ENCODE measurements around the gene GSDMA.

The GSDMA gene

GRCh38 chr17:39953471-39953888, 9.3 kb upstream of the GSDMA start:
- H3K27ac ChIP-seq, result peak overlapping the region; percentile 57; the same call in 1 of the 2 replicates
- TF ChIP-seq CTCF (conservative IDR thresholded peaks at IDR 0.05), result no peak

- no peak for TF ChIP-seq CTCF (conservative IDR thresholded peaks at IDR 0.05)
- no peak overlapping the region for H3K27ac ChIP-seq
Measured at GRCh38 chr17:39954876-39955275, 7.9 kb upstream of the GSDMA start.

GRCh38 chr17:39955726-39956225, 7.0 kb upstream of the GSDMA start:
- no peak for TF ChIP-seq CTCF (conservative IDR thresholded peaks at IDR 0.05)
- no peak overlapping the region for H3K27ac ChIP-seq

GRCh38 chr17:39960524-39961041, 2.2 kb upstream of the GSDMA start:
- TF ChIP-seq CTCF (conservative IDR thresholded peaks at IDR 0.05), result no peak
- H3K27ac ChIP-seq, result peak overlapping the region; percentile 92

GRCh38 chr17:39963829-39964228, 1.0 kb downstream of the GSDMA start:
- no peak for TF ChIP-seq CTCF (conservative IDR thresholded peaks at IDR 0.05)

GRCh38 chr17:39965017-39965699, 2.4 kb downstream of the GSDMA start:
- no peak overlapping the region for H3K27ac ChIP-seq
- no peak for TF ChIP-seq CTCF (conservative IDR thresholded peaks at IDR 0.05)

More at GRCh38 chr17:39963829-39964228, 1.0 kb downstream of the GSDMA start:
- H3K27ac ChIP-seq, result no peak overlapping the region

- TF ChIP-seq CTCF (conservative IDR thresholded peaks at IDR 0.05), result no peak
- no peak overlapping the region for H3K27ac ChIP-seq
Measured at GRCh38 chr17:39966771-39967170, 4.0 kb downstream of the GSDMA start.
